Smooth muscle cell (in vitro differentiated cells): Measurements from ENCODE around the gene PAK1IP1. TPM values are rescaled to one million over a fixed set of nuclear protein-coding genes. Genes with fewer than 3 reads are reported as not detected.
A peak's percentile ranks its signal among the peaks of the same experiment; 100 is the strongest.
"Not testable (repeated sequence)": the region's sequence is repeated elsewhere in the genome, so short reads cannot be mapped to it uniquely, and the experiment has no call there.

Experiments used
- DNase-seq: peaks from one replicate; lab custom pipeline; 2025; ENCODE audit not compliant: unreplicated experiment; lab: John Stamatoyannopoulos, UW
- H2AFZ ChIP-seq: fragments of 200-600 bp; sonication (generic); 2 replicates; pipeline ENCODE4 v1.6.0; 2016; ENCODE audit warnings: antibody characterized with exemption, low read depth, mild to moderate bottlenecking
- H3F3A ChIP-seq: fragments of 200-600 bp; sonication (generic); 2 replicates; pipeline ENCODE4 v1.6.0; 2017; ENCODE audit warnings: antibody characterized with exemption, low read depth
- H3K27ac ChIP-seq: fragments of 200-600 bp; sonication (generic); 2 replicates; pipeline ENCODE4 v1.5.1; 2016; ENCODE audit warnings: low read depth, mild to moderate bottlenecking
- H3K27me3 ChIP-seq: fragments of 200-600 bp; sonication (generic); 2 replicates; pipeline ENCODE4 v1.6.1; 2016; ENCODE audit warnings: low read depth, mild to moderate bottlenecking
- H3K36me3 ChIP-seq: fragments of 200-600 bp; sonication (generic); 2 replicates; pipeline ENCODE4 v1.5.1; 2016; ENCODE audit warnings: low read depth
- H3K4me1 ChIP-seq: fragments of 200-600 bp; sonication (generic); 2 replicates; pipeline ENCODE4 v1.5.1; 2016; ENCODE audit warnings: low read depth
- H3K4me2 ChIP-seq: fragments of 200-600 bp; sonication (generic); 2 replicates; pipeline ENCODE4 v1.6.0; 2016; ENCODE audit warnings: mild to moderate bottlenecking
- H3K4me3 ChIP-seq: fragments of 200-600 bp; sonication (generic); 2 replicates; pipeline ENCODE4 v1.5.1; 2016; ENCODE audit warnings: mild to moderate bottlenecking
- H3K79me2 ChIP-seq: fragments of 200-600 bp; sonication (generic); 2 replicates; pipeline ENCODE4 v1.6.0; 2016; ENCODE audit warnings: low read depth, mild to moderate bottlenecking
- H3K9ac ChIP-seq: fragments of 200-600 bp; sonication (generic); 2 replicates; pipeline ENCODE4 v1.6.0; 2016; ENCODE audit warnings: low read depth
- H3K9me3 ChIP-seq: fragments of 200-600 bp; sonication (generic); replicated peaks from 2 replicates; pipeline ENCODE4 v1.5.1; 2016; ENCODE audit warnings: low read depth
- H4K20me1 ChIP-seq: fragments of 200-600 bp; sonication (generic); 2 replicates; pipeline ENCODE4 v1.6.0; 2016; ENCODE audit warnings: low read depth
- WGBS: methylation state at CpG from one replicate; pipeline ENCODE4 v1.1.7; 2016; ENCODE audit warnings: low lambda C conversion rate; 5-methylcytosine and 5-hydroxymethylcytosine counted together
- polyA plus RNA-seq: library from polyadenylated mRNA; unstranded; fragments of >200 nt; fragmentation: Nextera tagmentation; extraction: Ambion mirVana; gene quantifications from 2 replicates; pipeline ENCODE4 v1.2.1, GENCODE V29; 2016
- total RNA-seq: library from RNA; depleted of rRNA; stranded (reverse); fragments of >200 nt; gene quantifications from 2 replicates; pipeline ENCODE4 v1.2.3, GENCODE V29; 2014
- TF ChIP-seq, protein P1 (sequence below): fragments of 200-600 bp; sonication (generic); IDR thresholded peaks from 2 replicates; pipeline ENCODE4 v1.5.1; 2017; ENCODE audit warnings: borderline replicate concordance, mild to moderate bottlenecking, antibody characterized with exemption; ENCODE audit not compliant: insufficient read depth, poor library complexity, severe bottlenecking

The PAK1IP1 gene
- total and polyA plus RNA-seq, 2 experiments from 2014 or later, result 20.9 to 22.0 TPM

DNA sequence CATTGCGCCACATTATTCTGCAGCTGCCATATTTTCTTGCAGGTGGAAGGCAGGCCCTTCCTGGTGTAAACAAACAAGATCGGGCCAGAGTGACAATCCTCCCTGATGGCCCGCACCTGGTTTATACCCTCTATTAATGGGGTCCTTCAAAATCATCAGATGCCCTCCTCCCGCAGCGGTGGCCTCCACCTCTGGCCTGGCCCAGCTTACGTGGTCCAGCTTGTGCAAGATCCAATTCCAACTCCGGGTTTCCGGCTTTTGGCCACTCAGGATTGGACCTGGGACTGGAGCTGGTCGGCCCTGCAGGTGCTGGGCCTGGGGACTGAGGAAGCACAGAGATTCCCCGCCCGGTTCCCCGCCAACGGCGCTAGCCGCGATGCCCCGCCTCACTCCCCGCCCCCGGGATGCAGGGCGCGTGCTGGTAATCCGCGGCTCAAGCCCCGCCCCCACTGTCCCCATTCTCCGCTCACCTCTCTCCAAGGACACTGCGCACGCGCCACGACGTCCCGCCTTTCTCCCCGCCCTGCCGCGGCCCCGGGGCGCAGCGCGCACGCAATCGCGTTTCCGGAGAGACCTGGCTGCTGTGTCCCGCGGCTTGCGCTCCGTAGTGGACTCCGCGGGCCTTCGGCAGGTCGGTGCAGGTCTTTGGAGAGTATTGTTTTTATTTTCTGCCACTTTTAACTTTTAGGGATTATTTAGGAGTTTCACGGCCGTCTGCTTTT lies 52.6 kb downstream of the PAK1IP1 start, which contains the start of gene TMEM14B:
Gene TMEM14B (plus strand): TSS at position 555 of the 722 bp plus-strand sequence. CDS start 1,441 bp downstream, outside the sequence.
- peak; percentile 93 for DNase-seq
- no peaks in the 10 kb centered on the region for H3K27me3 ChIP-seq
- H3K4me2 ChIP-seq, result peak within 1 kb of the TSS; percentile 95
- peak within 1 kb of the TSS; percentile 89 for H3K4me3 ChIP-seq
- peak within 1 kb of the TSS; percentile 94 for H2AFZ ChIP-seq
- H3F3A ChIP-seq, result peaks cover 3% of the 10 kb centered on the region
- peak within 1 kb of the TSS; percentile 54 for H3K27ac ChIP-seq
- peaks cover 23% of the 10 kb centered on the region for H3K4me1 ChIP-seq
- no peaks in the 10 kb centered on the region for H3K36me3 ChIP-seq
- H4K20me1 ChIP-seq, result no peaks in the 10 kb centered on the region
- H3K9me3 ChIP-seq, result no peaks in the 10 kb centered on the region
- peaks cover 23% of the 10 kb centered on the region for H3K79me2 ChIP-seq
- peak within 1 kb of the TSS; percentile 88 for H3K9ac ChIP-seq
- 5% methylated on average over 45 of the region's 52 CpGs for WGBS
- TF ChIP-seq, protein P1, sequence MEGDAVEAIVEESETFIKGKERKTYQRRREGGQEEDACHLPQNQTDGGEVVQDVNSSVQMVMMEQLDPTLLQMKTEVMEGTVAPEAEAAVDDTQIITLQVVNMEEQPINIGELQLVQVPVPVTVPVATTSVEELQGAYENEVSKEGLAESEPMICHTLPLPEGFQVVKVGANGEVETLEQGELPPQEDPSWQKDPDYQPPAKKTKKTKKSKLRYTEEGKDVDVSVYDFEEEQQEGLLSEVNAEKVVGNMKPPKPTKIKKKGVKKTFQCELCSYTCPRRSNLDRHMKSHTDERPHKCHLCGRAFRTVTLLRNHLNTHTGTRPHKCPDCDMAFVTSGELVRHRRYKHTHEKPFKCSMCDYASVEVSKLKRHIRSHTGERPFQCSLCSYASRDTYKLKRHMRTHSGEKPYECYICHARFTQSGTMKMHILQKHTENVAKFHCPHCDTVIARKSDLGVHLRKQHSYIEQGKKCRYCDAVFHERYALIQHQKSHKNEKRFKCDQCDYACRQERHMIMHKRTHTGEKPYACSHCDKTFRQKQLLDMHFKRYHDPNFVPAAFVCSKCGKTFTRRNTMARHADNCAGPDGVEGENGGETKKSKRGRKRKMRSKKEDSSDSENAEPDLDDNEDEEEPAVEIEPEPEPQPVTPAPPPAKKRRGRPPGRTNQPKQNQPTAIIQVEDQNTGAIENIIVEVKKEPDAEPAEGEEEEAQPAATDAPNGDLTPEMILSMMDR, result no peak

DNA sequence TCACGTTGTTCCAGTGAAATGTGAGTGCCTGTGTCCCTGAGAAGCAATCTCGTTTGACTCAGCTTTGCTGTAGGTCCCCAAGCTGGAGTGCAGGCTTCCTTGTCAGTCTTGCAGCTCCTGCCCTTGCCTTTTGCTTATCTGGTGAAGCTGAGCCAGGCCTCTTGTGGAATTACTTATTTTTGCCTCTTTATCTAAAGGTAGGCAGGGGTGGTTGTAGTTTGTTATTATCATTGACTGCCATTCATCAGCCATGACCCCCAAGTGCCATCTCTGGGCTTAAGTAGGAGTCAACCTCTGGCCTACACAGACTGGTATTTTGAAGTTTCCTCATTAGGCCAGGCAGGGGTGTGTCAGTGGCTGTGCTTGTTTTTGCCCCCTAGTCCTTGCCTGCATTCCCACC lies 55.0 kb downstream of the PAK1IP1 start:
- Histone ChIP-seq H3K4me1 (peaks cover 23% of the 10 kb centered on the region), H3K4me3 (no peak overlapping the region), H4K20me1 (peaks cover 5% of the 10 kb centered on the region), H3K27me3 (no peaks in the 10 kb centered on the region), H3K9me3 (no peaks in the 10 kb centered on the region), H3K79me2 (peaks cover 30% of the 10 kb centered on the region), H3F3A (peaks cover 3% of the 10 kb centered on the region), H3K36me3 (no peaks in the 10 kb centered on the region), H3K4me2 (no peak overlapping the region), H3K9ac (no peak overlapping the region), H2AFZ (no peak overlapping the region), H3K27ac (no peak overlapping the region)
- 34% methylated on average over 2 of the region's 2 CpGs for WGBS
- DNase-seq, result no peak
- TF ChIP-seq, protein P1, result no peak

DNA sequence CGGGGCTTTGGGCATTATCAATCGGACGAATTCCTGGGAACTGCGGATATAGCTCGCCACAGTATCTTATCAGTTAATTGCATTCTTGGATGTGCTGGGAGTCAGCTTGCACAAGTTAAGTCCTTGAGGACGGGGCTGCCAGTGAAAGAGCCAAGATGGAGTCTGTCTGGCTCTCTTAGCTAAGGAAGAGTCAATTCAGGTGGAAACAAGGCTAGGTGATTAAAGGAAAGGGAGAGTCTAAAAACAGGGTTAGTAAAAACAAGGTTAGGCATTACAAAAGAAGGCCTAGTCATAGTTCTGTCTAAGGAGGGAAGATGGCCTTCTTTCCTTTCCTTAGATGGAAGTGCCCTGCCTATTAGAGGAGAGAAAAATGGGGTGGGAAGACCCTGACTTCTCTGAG lies 55.8 kb downstream of the PAK1IP1 start:
- Histone ChIP-seq H3K4me1 (peaks cover 23% of the 10 kb centered on the region), H3K79me2 (peaks cover 32% of the 10 kb centered on the region)
- not testable (repeated sequence) for H2AFZ ChIP-seq, H3K27me3 ChIP-seq, H3K27ac ChIP-seq, H3K9me3 ChIP-seq, H3F3A ChIP-seq, H3K4me2 ChIP-seq, H4K20me1 ChIP-seq, H3K9ac ChIP-seq, H3K4me3 ChIP-seq, H3K36me3 ChIP-seq, DNase-seq
- WGBS, result 55% methylated on average over 6 of the region's 6 CpGs

DNA sequence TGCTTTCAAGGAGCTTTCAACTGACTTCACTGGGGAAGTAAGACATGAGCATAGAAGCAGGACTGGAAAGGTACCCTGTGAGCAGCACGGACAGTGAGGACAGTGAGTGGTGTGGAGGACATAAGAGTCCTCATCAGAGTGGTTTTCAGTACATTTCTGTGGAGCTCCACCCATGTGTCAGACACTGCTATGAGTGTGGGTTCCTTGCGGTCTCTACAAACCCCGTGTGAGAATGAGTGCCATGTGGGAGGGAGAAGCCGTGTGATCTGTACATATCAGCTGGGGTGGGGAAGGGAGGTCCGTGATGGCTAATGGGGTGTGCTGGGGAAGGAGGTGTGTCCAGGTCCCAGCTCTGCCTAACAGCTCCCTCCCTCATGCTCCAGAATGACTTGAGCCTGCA lies 57.0 kb downstream of the PAK1IP1 start:
- H2AFZ ChIP-seq, H3K27ac ChIP-seq, DNase-seq, H3K4me2 ChIP-seq, H3K27me3 ChIP-seq, H3F3A ChIP-seq, H3K4me3 ChIP-seq, H3K9me3 ChIP-seq, H3K9ac ChIP-seq: not testable (repeated sequence)
- Histone ChIP-seq H4K20me1 (peaks cover 17% of the 10 kb centered on the region), H3K36me3 (peaks cover 16% of the 10 kb centered on the region), H3K79me2 (peaks cover 32% of the 10 kb centered on the region), H3K4me1 (peaks cover 17% of the 10 kb centered on the region)
- WGBS, result 93% methylated on average over 4 of the region's 5 CpGs
